ENCODE data around the gene RAB17.

The RAB17 gene

DNA sequence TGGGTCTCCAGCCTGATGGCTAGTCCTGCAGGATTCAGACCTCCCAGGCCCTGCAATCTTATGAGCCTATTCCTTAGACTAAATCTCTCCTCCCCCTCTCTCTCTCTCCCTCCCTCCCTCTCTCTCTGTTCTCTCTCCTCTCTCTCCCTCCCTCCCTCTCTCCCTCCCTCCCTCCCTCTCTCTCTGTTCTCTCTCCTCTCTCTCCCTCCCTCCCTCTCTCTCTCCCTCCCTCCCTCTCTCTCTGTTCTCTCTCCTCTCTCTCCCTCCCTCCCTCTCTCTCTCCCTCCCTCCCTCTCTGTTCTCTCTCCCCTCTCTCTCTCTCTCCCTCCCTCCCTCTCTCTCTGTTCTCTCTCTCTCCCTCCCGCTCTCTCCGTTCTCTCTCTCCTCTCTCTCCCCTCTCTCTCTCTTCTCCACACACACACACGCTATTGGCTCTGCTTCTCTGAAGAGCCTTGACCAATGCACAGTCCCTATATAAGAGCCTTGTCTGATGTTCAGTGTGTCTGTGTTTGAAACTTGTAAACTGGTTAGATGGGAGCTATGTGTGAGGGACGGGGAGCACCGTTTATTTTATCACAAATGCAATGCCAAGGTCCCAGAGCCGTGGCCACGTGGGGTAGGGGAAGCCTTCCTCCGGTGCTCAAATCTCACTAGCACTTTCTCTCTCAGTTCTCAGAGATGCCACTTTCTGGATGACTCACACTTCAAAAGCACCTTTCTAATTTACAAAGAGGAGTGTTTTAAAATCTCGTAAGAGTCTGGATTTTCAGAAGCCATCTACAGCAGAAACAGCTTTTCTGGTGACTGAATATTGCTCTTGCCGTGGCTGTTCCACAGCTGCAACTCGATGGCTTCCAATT lies 33.5 kb downstream of the RAB17 start:
- H3K9me3 ChIP-seq (ENCODE audit: insufficient read depth, low read depth, low read length): 0 out of 2 replicates have a peak, but pooled peaks cover 2% of the 10 kb centered on the region
- no peaks in the 10 kb centered on the region for H3K9me2 ChIP-seq (replicated peaks; ENCODE audit: low read depth, low read length)
- H3K36me3 ChIP-seq (ENCODE audit: insufficient read depth, low read length): no peaks in the 10 kb centered on the region
- H3K9ac ChIP-seq (ENCODE audit: low read depth, low read length, poor library complexity, severe bottlenecking): no peak overlapping the region
- H4K20me1 ChIP-seq (ENCODE audit: insufficient read depth, low read length, poor library complexity, severe bottlenecking): no peaks in the 10 kb centered on the region
- H3K4me1 ChIP-seq (ENCODE audit: insufficient read depth, low read length, poor library complexity, severe bottlenecking): no peaks in the 10 kb centered on the region
- H3K4me3 ChIP-seq (ENCODE audit: low read length, poor library complexity, severe bottlenecking): no peak overlapping the region
- no peaks in the 10 kb centered on the region for H3F3A ChIP-seq (ENCODE audit: low read depth)
- no peak overlapping the region for H3K4me2 ChIP-seq (ENCODE audit: low read depth, low read length, poor library complexity, severe bottlenecking)
- TF ChIP-seq, protein P1, sequence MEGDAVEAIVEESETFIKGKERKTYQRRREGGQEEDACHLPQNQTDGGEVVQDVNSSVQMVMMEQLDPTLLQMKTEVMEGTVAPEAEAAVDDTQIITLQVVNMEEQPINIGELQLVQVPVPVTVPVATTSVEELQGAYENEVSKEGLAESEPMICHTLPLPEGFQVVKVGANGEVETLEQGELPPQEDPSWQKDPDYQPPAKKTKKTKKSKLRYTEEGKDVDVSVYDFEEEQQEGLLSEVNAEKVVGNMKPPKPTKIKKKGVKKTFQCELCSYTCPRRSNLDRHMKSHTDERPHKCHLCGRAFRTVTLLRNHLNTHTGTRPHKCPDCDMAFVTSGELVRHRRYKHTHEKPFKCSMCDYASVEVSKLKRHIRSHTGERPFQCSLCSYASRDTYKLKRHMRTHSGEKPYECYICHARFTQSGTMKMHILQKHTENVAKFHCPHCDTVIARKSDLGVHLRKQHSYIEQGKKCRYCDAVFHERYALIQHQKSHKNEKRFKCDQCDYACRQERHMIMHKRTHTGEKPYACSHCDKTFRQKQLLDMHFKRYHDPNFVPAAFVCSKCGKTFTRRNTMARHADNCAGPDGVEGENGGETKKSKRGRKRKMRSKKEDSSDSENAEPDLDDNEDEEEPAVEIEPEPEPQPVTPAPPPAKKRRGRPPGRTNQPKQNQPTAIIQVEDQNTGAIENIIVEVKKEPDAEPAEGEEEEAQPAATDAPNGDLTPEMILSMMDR (conservative IDR thresholded peaks at IDR 0.05; ENCODE audit: low read length): no peak
- no peak for TF ChIP-seq EZH2phosphoT487 (IDR thresholded peaks at IDR 0.05; ENCODE audit: borderline replicate concordance)
- H2AFZ ChIP-seq (ENCODE audit: low read length): no peak overlapping the region
- H3K79me2 ChIP-seq (ENCODE audit: insufficient read depth, low read length): no peaks in the 10 kb centered on the region
- H3K27me3 ChIP-seq (ENCODE audit: insufficient read depth, low read length, poor library complexity, severe bottlenecking): no peaks in the 10 kb centered on the region

DNA sequence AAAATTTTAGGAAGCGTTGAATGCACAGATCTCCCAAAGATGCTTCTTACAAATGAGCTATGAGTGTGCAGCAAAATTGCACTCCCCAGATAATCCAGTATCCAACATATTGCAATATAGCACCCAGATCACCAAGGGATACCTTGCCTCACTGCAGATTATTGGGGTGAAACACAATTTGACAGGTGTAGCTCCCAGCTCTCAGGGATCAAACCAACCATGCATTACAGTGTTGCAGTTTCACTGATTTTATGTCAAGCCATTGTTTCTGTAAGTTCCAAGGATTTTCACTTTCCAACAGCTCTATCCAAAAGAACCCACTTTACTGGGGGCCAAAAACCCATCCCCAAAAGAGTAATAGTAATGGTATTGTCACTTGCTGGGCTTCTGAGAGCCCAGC lies 35.0 kb downstream of the RAB17 start:
- no peaks in the 10 kb centered on the region for H4K20me1 ChIP-seq (ENCODE audit: insufficient read depth, low read length, poor library complexity, severe bottlenecking)
- H3K36me3 ChIP-seq (ENCODE audit: insufficient read depth, low read length): no peaks in the 10 kb centered on the region
- no peaks in the 10 kb centered on the region for H3F3A ChIP-seq (ENCODE audit: low read depth)
- H3K9me2 ChIP-seq (replicated peaks; ENCODE audit: low read depth, low read length): no peaks in the 10 kb centered on the region
- H3K9me3 ChIP-seq (ENCODE audit: insufficient read depth, low read depth, low read length): 0 out of 2 replicates have a peak, but pooled peaks cover 2% of the 10 kb centered on the region
- TF ChIP-seq, protein P1 (conservative IDR thresholded peaks at IDR 0.05; ENCODE audit: low read length): no peak
- no peak for TF ChIP-seq EZH2phosphoT487 (IDR thresholded peaks at IDR 0.05; ENCODE audit: borderline replicate concordance)
- no peaks in the 10 kb centered on the region for H3K27me3 ChIP-seq (ENCODE audit: insufficient read depth, low read length, poor library complexity, severe bottlenecking)
- H2AFZ ChIP-seq (ENCODE audit: low read length): no peak overlapping the region
- no peak overlapping the region for H3K4me3 ChIP-seq (ENCODE audit: low read length, poor library complexity, severe bottlenecking)
- no peaks in the 10 kb centered on the region for H3K79me2 ChIP-seq (ENCODE audit: insufficient read depth, low read length)
- H3K9ac ChIP-seq (ENCODE audit: low read depth, low read length, poor library complexity, severe bottlenecking): no peak overlapping the region
- H3K4me2 ChIP-seq (ENCODE audit: low read depth, low read length, poor library complexity, severe bottlenecking): no peak overlapping the region
- H3K4me1 ChIP-seq (ENCODE audit: insufficient read depth, low read length, poor library complexity, severe bottlenecking): no peaks in the 10 kb centered on the region

DNA sequence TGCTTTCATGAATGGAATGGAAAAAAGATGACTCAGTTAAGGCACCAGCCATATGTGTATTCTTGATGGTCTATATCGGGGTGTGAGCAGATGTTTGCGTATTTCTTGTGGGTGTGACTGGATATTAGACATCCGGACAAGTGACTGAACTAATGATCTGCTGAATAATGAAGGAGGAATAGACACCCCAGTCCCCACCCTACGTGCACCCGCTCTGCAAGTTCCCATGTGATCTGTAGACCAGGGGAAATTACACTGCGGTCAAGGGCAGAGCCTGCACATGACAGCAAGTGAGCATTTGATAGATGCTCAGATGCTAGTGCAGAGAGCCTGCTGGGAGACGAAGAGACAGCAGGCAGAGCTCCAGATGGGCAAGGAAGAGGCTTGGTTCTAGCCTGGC lies 36.6 kb downstream of the RAB17 start:
- H3K4me3 ChIP-seq (ENCODE audit: low read length, poor library complexity, severe bottlenecking): no peak overlapping the region
- TF ChIP-seq EZH2phosphoT487 (IDR thresholded peaks at IDR 0.05; ENCODE audit: borderline replicate concordance): no peak
- TF ChIP-seq, protein P1 (conservative IDR thresholded peaks at IDR 0.05; ENCODE audit: low read length): no peak
- H3K9ac ChIP-seq (ENCODE audit: low read depth, low read length, poor library complexity, severe bottlenecking): no peak overlapping the region
- H3K27me3 ChIP-seq (ENCODE audit: insufficient read depth, low read length, poor library complexity, severe bottlenecking): no peaks in the 10 kb centered on the region
- H3K9me2 ChIP-seq (replicated peaks; ENCODE audit: low read depth, low read length): no peaks in the 10 kb centered on the region
- H3K9me3 ChIP-seq (ENCODE audit: insufficient read depth, low read depth, low read length): 0 out of 2 replicates have a peak, but pooled peaks cover 2% of the 10 kb centered on the region
- H2AFZ ChIP-seq (ENCODE audit: low read length): no peak overlapping the region
- H3F3A ChIP-seq (ENCODE audit: low read depth): no peaks in the 10 kb centered on the region
- no peaks in the 10 kb centered on the region for H4K20me1 ChIP-seq (ENCODE audit: insufficient read depth, low read length, poor library complexity, severe bottlenecking)
- H3K79me2 ChIP-seq (ENCODE audit: insufficient read depth, low read length): no peaks in the 10 kb centered on the region
- no peaks in the 10 kb centered on the region for H3K4me1 ChIP-seq (ENCODE audit: insufficient read depth, low read length, poor library complexity, severe bottlenecking)
- no peaks in the 10 kb centered on the region for H3K36me3 ChIP-seq (ENCODE audit: insufficient read depth, low read length)
- no peak overlapping the region for H3K4me2 ChIP-seq (ENCODE audit: low read depth, low read length, poor library complexity, severe bottlenecking)
